ENCODE results near the gene HHIPL1. TPM values are rescaled to one million over a fixed set of nuclear protein-coding genes. Genes with fewer than 3 reads are reported as not detected.

Gene HHIPL1
- total RNA-seq, result 4.5 and 11.2 TPM in 2 replicates

DNA sequence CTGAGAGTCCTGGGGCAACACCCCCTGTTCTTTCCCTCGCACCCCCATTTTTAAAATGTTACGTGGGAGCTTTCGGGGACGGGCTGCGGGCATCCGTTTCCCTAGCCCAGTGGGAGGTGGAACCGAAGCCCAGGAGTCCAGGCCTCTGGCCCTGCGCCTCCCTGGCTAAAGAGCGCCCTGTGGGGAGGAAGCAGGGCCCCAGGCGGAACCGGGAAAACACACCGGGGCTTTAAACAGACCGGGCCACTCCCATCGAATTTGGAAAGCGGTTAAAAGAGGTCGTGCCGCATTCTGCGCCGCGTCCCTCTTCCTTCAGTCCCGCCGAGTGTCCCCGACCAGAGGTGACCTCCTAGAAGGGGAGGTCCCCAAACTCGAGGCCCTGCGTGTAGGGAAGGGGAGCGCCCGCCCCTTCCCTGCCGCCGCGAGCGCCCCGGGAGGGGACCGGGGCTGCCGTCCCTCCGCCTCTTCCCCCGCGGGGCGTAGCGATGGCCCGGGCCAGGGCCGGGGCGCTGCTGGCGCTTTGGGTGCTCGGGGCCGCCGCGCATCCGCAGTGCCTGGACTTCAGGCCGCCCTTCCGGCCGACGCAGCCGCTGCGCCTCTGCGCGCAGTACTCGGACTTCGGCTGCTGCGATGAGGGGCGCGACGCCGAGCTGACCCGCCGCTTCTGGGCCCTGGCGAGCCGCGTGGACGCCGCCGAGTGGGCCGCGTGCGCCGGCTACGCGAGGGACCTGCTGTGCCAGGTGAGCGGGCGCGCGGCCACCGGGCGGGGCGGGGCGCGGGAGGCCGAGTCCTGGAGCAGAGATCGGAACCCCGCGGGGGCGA, at the start of gene HHIPL1:
Gene HHIPL1, plus strand, starts transcription at position 407 of the 822 bp plus-strand sequence. Its CDS starts 79 bp downstream, at position 486.

DNA sequence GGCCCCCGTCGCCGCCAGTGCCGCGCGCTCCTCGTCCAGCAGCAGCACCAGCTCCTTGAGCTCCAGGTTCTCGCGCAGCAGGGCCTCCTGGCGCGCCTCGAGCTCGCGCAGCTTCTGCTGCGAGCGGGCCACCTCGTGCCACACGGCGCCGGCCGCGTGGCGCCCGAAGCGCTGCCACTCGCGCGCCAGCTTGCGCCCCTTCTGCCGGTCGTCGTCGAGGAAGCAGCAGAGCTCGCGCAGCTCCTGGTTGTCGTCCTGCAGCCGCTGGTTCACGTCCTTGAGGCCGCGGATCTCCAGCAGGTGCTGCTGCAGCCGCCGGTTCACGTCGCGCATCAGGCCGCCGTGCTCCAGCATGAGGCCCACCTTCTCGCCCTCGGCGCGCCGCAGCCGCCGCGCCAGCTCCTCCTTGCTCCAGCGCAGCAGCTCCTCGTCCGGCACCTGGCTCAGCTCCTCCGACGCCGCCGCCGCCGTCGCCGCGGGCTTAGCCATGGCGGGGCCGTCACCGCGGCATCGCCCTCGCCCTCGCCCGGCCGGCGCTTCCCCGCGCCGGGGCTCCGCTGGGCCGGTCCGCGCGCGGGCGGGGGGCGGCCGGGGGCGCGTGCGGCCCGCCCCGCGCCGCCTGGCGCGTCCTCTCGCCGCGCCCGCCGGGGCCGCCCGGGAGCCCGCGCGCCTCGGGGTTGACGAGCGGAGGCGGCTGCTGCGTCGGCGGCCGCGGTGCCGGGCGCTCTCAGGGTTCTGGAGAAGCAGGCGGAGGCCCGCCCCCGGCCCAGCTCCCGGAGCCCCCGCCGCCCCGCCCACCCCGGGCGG, 41.3 kb upstream of the HHIPL1 start, which contains the start of gene CCDC85C:
Gene CCDC85C, minus strand, starts transcription at position 737 of the 807 bp plus-strand sequence. Its CDS starts 248 bp downstream, at position 489.

DNA sequence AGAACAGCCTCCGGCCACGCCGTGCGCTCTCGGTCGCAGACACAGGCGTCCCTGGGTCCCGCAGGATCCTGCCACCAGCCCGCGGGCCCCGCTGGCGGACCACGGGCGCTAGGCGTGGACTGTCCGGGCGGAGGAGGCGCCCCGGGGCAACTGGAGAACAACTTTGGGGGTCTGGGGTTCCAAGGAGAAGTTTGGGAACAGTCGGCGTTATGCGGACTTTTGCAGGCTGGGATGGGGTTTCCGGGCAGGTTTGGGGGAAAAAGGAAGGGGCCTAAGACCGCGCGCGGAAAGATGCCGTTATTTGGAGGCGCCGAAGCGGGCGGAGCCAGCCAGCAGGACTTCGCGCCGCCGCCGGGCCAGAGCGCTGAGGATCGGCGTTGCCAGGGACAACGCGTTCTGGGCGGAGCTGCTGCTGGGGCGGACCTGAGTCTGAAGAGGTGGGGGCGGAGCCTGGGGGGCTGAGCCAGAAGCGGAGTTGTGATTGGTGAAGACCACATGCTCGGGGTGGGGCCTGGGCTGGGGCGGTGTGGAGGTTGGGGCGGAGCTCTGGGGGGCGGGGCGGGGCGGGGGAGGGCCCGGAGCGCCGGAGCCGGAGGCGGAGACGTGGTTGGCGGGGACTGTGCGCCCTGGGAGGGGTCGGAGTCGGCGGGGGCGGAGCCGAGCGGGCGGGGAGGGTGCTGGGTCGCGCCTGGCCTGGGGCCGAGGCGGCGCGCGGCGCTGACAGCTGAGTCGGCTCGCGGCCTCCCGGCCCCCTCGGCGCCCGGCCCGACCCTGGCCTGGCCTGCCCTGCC, 38.9 kb downstream of the HHIPL1 start, which contains the start of gene CYP46A1:
Gene CYP46A1, plus strand, starts transcription at position 680 of the 791 bp plus-strand sequence. CDS start 120 bp downstream, outside the sequence.

Other genes starting within 250 kb of the HHIPL1 start
- gene SETD3, start 164.3 kb upstream of the HHIPL1 start, total RNA-seq, result 48.8 and 49.9 TPM in 2 replicates
- 22.7 and 30.9 TPM in 2 replicates for gene CCNK, start 163.7 kb upstream of the HHIPL1 start, total RNA-seq
- gene CCDC85C, start 40.9 kb upstream of the HHIPL1 start, total RNA-seq, result 6.0 and 8.0 TPM in 2 replicates
- gene CYP46A1, start 39.2 kb downstream of the HHIPL1 start, total RNA-seq, result 0.11 and 0.37 TPM in 2 replicates
- 60.3 and 73.4 TPM in 2 replicates for gene EML1, start 148.3 kb downstream of the HHIPL1 start, total RNA-seq

Data from uterine smooth muscle cell (primary cell).